Stimulated activated CD4-positive, alpha-beta T cell treated with anti-CD3 and anti-CD28 coated beads, Interleukin-12 subunit alpha, Interleukin-12 subunit beta, amount 100 ng/mL, for 48 hours (primary cell): Measurements from ENCODE around the gene PIK3C2B.
"Not testable (repeated sequence)": the region's sequence is repeated elsewhere in the genome, so short reads cannot be mapped to it uniquely, and the experiment has no call there.

Experiments used
- DNase-seq, 3 donors: peaks; one replicate each; pipeline ENCODE4 v3.0.0-alpha.2; 2020; ENCODE audit warnings: low read depth in 2 of 3, low spot score in 1 of 3

Gene PIK3C2B, protein sequence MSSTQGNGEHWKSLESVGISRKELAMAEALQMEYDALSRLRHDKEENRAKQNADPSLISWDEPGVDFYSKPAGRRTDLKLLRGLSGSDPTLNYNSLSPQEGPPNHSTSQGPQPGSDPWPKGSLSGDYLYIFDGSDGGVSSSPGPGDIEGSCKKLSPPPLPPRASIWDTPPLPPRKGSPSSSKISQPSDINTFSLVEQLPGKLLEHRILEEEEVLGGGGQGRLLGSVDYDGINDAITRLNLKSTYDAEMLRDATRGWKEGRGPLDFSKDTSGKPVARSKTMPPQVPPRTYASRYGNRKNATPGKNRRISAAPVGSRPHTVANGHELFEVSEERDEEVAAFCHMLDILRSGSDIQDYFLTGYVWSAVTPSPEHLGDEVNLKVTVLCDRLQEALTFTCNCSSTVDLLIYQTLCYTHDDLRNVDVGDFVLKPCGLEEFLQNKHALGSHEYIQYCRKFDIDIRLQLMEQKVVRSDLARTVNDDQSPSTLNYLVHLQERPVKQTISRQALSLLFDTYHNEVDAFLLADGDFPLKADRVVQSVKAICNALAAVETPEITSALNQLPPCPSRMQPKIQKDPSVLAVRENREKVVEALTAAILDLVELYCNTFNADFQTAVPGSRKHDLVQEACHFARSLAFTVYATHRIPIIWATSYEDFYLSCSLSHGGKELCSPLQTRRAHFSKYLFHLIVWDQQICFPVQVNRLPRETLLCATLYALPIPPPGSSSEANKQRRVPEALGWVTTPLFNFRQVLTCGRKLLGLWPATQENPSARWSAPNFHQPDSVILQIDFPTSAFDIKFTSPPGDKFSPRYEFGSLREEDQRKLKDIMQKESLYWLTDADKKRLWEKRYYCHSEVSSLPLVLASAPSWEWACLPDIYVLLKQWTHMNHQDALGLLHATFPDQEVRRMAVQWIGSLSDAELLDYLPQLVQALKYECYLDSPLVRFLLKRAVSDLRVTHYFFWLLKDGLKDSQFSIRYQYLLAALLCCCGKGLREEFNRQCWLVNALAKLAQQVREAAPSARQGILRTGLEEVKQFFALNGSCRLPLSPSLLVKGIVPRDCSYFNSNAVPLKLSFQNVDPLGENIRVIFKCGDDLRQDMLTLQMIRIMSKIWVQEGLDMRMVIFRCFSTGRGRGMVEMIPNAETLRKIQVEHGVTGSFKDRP (N-terminal part only)

DNA sequence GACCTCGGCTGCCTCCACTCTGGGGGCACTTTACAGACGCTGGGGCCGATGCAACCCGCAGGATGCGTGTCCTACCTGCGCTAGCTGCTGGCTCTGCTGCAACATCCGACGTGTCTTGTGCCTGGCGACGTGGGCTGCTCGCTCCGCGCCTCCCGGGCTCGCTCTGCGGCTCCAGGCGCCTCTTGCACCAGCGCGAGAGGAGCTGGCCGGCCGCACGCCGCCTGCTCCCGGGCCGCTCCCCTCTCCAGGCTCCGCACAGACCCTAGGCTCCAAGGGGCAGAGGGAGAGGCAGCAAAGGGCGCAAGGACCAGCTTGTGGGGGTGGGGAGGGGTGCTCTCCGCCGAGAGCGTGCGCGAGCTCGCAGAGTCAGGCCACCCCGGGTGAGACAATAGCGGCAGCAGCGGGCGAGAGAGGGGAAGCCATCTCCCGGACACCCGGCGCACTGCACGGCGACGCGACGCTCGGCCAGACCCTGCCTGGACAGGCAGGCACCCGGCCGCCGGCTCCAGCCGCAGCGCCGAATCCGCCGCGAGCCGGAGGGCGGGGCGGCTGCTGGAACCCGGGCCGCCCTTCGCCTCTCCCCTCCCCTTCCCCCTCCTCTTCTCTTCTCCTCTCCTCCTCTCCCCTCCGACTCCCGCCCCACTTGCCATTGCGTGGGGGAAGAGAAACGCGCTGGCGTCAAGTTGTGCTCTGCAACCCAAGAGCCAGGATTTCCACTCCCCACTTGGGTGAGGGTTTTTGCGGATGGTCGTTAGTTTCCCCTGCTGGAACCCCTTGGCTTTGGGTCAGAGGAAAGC is at the start of gene PIK3C2B:
Gene PIK3C2B, minus strand, starts transcription at position 525 of the 797 bp plus-strand sequence. CDS start 25,003 bp downstream, outside the sequence.
- peak; percentile 51 to 65 (median 55) for DNase-seq

DNA sequence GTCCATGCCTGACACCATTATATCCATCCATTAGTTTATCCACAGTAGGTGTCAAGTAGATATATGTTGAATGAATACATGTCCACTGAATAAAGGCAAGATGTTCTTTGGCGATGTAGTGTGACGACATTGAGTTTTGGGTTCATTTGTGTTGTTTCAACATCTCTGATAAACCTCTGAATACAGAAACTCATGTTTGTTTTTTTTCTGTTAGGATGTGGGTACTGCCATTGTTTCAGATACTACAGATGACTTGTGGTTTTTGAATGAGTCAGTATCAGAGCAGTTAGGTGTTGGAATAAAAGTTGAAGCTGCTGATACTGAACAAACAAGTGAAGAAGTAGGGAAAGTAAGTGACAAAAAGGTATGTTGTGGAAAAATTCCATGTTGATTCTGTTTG is 49.7 kb upstream of the PIK3C2B start:
- no peak for DNase-seq

DNA sequence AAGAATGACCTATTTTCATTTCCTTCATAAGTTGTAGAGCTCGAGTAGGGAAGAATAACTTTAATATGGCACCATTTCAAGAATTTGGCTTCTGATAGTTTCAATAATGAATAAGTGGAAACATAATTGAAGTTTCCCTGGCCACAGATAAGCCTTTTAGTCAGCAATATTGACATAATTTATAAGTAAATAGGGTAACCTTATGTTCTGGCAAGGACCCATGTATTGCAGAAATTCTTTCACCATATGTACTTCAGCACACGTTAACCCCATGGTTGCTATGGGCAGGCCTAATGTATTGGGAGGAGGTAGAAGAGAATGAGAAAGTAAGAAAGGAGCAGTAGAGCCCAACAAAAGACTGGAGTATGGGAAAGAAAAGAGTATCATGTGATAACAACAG is 47.0 kb upstream of the PIK3C2B start:
- no peak for DNase-seq

DNA sequence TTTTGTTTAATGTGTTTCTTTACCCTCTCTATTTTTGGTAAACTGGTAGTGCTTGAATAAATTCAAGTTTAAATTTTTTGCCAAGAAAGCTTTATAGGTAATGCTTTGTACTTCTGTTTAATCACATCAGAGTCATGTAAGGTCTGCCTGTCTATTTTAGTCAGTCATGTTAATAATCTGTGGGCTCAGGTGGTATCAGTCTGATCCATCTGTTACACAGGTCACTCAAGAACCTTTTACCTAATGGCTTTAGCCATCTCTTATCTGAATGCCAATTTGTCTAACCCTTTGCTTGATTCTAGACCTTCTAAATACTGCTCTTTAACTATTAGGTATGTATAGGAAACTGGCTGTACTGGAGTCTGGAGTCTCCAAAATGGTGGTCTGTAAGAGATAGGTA is 38.2 kb upstream of the PIK3C2B start:
- no peak for DNase-seq

DNA sequence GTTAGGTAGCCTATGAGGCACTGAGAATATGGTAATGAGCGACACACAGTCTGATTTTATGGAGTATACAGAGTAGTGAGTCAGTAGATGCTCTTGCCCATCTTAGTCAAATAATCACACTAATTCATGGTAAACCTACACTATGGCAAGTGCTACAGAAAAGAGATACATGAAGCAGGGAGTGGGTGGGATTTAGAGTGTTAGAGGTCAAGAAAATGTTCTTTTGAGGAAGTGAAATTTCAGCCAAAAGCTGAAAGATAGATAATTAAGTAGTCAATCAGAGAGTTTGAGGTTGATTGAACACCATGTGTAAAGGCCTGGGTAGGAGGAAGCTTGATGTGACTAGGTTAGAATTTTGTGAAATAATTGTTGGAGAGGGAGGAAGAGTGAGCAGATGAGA is 36.3 kb upstream of the PIK3C2B start:
- DNase-seq, result no peak

DNA sequence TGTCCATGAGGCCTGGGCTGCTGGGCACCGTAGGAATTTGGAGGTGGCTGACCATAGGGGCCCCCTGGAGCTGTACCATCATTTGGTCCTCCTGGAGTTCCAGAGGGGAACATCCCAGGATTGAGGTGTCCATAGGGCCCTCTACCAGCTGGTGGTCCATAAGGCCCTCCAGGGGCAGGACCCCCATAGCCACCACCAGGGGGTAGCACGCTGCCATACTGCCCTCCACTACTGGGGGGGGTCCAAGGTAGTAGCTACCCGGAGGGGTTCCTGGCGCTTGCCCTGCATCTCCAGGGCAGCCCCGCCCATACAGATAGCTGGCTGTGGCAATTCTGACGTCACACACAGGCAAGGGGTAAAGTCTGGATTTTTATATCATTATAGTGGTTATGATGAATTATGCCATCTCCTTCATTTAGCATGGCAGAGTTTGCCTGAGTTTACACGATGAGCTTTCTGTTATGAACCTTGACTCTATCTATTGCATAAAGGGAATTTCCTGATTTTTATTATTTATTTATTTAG is 34.8 kb upstream of the PIK3C2B start:
- no peak for DNase-seq

DNA sequence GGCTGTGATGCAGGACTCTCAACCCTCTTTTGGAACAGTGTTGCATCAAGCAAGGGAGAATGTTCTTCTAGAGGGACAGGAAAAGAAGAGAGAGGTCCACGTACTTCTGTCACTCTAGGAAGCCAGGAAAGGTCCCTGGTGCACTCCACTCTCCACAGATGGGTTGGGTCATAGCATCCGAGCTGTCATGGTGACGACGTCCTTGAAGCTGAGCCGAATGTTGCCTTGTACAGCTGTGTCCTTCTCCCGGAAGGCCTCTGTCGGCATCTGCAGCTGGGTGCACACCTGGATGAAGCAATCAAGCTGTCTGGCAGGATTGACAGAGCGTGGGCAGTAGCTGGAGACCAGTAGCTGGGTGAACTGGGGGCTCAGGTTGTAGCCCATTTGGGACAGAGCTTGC is 34.1 kb upstream of the PIK3C2B start:
- no peak for DNase-seq

DNA sequence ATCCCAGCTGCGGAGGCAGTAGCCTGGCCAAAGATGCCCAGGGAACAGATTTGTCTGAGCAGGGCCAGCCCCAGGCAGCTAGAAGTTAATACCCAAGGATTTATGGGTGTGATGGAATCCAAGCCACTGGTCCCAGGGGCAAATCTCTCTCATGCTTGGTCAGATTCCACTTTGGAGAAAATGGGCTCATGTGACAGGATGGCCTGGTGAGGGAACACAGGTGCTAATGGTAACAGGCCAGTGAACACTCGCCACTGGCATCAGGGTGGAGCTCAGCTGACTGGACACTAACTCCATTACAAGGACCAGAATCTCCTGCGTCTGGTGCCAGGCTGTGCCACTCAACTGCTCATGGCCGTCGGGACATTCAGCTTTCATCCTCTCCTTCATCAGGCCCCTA is 33.6 kb upstream of the PIK3C2B start:
- no peak for DNase-seq

DNA sequence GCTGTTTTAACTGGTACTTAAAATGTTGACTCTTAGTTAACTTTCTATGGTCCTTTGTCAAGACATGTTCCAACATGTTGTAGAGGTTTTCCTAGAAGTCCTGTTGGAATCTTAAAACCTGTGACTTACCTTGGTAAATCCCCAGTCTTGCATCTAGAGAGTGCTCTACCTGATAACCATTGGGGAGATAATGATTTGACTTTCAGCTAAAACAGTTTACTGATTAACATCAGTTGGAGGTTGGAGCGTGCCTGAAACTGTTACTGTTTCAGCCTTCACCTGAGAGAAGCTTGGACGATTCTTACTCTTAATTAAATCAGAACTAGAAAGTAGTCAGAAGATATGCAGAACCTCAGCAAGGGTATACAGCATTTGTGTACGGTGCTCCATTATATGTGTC is 30.4 kb upstream of the PIK3C2B start:
- no peak for DNase-seq

DNA sequence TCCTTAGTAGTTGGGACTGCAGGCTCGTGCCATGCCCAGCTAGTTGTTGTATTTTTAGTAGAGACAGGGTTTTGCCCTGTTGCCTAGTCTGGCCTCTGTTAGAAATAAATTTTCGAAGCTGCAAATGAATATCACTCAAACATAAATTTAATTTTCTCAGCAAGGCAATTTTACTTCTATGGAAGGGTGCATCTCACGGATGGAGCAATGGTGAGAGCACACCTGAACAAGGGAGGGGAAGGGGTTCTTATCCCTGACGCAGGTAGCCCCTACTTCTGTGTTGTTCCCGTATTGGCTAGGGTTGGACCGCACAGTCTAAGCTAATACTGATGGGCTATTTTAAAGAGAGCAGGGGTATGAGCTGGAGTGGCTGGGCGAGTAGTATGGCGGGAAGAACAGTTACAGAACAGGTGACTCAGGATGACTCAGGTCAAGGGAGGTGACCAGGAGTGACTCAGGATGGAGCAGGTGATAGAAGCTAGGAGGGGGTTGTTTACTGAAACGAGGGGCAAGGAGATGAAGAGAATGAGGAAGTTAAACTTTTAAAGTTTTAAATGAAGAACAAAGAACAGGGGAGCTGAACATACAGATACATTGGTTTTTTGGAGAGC is 29.1 kb upstream of the PIK3C2B start:
- no peak for DNase-seq

DNA sequence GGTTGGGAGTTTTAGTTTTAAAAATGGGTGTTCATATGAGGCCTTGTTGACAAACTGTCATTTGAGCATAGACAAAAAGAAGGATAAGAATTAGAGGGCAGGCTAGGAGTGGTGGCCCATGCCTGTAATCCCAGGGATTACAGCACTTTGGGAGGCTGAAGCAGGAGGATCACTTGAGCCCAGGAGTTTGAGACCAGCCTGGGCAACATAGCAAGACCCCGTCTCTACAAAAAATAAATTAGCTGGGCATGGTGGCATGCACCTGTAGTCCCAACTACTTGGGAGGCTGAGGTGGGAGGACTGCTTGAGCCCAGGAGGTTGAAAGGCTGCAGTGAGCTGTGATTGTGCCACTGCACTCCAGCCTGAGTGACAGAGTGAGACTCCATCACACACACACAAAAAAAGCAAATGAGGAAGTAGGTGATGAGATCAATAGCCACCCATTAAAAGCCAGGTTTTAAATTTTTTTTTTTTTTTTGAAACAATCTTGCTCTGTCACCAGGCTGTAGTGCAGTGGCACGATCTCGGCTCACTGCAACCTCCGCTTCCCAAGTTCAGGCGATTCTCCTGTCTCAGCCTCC is 27.4 kb upstream of the PIK3C2B start:
- not testable (repeated sequence) for DNase-seq

DNA sequence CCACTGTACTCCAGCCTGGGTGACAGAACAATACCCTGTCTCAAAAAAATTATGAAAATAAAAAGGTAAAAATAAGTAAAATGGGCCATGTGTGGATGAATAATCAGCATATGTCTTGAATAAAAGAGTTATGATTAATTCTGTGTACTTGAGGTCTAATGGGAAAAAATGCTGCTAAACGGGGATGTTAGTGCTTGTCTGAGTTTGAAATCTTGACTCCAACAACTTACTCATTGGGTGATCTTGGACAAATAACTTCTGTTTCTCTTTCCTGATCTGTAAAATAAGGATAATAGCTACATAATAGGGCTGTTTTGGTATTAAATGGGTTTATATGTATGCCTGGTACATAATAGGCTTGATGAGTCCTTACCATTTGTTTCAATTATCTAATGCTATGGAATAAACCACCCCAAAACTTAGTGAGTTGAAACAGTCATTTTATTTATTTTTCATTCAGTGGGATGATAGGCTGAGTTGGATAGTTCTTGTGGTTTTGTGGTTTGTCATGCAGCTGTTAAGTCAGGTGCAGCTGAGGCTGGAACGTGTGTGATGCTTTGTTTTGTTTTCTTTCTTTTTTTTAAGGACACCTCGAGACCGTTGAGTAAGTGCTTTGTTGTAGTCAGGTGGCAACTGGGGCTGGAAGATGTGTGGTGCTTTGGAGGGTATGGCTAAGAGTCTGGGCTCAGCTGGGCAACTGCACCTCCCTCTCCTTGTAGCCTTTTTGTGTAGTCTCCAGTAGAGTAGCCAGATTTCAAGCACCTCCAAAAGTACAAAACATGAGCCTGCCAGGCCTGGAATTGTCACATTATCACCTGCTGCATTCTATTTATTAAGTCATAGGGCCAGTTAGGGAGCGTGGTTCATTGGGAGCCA is 26.5 kb upstream of the PIK3C2B start:
- no peak for DNase-seq

DNA sequence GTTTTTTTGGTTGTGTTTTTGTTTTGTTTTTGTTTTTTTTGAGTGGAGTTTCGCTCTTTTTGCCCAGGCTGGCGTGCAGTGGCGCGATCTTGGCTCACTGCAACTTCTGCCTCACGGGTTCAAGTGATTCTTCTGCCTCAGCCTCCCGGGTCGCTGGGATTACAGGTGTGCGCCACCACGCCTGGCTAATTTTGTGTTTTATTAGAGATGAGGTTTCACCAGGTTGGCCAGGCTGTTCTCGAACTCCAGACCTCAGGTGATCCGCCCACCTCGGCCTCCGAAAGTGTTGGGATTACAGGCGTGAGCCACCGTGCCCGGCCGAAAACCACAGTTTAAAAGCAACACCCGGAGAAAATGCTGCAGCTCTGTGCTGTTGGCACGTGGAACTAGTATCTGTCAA is 22.8 kb upstream of the PIK3C2B start:
- not testable (repeated sequence) for DNase-seq

DNA sequence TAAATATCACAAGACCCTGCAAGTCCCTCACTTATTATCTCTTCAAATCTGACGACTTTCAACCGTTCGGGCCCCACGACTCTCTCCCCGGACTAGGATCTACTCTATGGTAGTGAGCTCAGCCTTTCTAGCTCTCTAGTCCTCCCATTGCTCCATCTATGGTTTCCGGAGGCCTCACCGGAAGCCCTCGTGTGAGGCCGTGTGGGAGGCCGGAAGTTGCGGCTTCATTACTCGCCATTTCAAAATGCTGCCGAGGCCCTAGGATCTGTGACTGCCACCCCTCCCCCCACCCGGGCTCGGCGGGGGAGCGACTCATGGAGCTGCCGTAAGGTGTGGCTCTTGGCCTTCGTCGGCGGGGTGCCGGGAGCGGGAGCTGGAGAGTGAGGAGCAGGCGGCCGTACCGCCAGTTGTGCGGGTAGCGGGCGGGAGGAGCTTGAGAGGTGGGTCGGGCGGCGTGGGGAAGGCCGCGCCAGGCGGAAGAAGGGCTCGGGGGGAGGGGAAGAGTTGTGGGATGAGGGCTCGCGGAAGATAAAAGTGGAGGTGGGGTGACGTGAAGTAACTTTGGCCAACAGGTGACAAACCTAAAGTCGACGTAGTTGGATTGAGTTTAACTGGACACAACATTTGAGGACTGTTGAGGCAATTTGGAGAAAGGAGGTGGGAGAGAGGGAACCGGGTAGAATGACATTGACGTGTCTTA is 21.7 kb upstream of the PIK3C2B start, which contains the start of gene MDM4:
Gene MDM4, plus strand, starts transcription at position 227 of the 700 bp plus-strand sequence. CDS start 9,113 bp downstream, outside the sequence.
- peak; percentile 91 to 94 (median 92) for DNase-seq

DNA sequence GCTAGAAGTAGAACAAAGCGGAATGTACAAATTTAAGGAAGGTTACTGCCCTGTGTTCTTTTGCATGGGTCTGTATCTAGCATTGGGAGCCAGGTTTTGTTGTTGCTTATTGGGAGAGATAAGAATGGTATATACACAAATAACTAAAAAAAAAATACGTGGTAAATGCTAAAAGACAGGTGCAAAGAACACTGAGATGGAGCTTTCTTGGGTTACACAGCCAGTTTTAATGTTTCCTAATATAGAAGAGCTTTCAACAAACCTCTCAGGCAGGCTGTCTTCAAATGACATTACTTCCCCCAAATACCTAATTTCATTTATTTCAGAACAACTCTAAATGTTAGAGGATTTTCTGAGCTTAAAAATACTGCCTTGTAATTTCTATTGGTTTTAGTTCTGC is 20.2 kb upstream of the PIK3C2B start:
- DNase-seq, result no peak

DNA sequence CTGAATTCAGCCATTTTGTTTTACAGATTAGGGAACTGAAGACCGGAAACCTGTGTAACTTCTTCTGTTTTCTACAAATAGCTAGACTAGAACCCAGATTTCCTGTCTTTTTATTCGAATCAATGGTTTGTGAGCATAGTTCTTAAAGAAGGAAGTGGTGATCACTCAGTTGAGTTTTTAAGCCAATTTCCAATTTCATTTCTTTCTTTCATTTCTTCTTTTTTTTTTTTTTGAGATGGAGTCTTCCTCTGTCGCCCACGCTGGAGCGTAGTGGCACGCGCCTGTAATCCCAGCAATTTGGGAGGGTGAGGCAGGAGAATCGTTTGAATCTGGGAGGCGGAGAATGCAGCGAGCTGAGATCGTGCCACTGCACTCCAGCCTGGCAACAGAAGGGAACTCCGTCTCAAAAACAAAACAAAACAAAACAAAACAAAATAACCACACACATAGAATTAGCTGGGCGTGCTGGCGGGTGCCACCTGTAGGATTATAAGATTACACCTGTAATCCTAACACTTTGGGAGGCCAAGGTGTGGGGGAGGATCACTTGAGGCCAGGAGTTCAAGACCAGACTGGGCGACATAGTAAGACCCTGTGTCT is 18.6 kb upstream of the PIK3C2B start:
- no peak for DNase-seq

DNA sequence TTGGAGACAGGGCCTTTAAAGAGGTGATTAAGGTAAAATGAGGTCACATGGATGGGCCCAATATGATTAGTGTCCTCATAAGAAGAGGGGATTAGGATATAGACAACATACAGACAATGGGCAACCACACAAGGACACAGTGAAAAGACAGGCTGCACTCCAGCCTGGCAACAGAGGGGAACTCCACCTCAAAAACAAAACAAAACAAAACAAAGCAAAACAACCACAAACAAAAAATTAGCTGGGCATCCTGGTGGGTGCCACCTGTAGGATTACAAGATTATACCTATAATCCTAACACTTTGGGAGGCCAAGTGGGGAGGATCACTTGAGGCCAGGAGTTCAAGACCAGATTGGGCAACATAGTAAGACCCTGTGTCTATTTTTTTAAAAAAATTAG is 16.8 kb upstream of the PIK3C2B start:
- DNase-seq, result no peak

DNA sequence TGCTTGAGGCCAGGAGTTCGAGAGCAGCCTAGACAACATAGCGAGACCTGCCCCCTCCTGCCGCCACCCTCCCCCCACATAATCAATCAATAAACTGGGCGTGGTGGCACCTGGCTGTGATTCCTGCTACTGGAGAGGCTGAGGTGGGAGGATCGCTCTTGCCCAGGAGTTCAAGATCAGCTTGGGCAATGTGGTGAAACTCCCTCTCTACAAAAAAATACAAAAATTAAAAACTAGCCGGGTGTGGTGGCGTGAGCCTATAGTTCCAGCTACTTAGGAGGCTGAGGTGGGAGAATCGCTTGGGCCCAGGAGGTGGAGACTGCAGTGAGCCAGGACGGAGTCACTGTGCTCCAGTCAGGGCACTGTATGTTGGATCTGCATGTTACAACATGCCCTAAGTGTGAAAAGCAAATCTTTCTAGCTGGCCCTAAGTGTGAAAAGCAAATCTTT is 14.6 kb upstream of the PIK3C2B start:
- no peak for DNase-seq
